ENCODE data around the gene LRP2.
A peak's percentile ranks its signal among the peaks of the same experiment; 100 is the strongest.
"Not testable (repeated sequence)": the region's sequence is repeated elsewhere in the genome, so short reads cannot be mapped to it uniquely, and the experiment has no call there.

Gene LRP2

DNA sequence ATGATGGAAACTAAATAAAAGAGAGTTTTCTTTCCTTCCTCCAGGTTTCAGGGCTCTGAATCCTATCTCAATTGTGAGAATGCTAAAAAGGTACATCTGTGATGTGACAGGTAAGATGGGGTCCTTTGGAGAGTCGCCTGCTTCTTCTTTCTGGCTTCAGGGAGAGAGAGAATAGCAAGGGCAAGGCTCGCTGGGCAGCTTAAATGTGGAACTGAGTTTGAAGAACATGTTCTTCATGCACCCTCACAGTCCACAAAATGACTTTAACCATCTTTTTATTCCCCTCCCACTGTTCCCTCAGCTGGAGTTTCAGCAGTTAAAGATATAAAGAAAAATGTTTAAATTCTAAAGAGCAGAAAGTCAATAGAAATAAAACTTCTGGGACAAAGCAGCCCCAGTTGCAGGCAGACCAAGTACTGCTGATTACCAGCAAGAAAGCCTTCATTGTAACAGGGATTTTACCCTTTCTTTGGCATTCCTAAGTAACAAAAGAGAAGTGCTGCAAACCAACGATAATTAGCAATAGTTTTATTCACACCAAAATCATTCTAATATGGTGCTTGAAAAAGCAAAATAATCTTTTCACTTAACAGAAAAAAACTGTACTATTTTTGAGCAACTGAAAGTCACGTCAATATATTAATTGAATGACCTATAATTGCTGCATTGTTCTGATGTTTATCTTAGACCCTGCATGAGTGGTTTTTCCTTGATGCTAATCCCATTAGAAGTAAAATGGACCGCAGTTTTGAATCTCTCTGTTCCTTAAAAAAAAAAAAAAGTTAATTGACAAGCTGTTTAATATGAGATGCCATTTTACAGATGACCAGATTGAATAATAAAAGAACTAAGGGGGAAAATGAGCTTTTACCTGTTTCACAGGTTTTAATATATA, 61.5 kb downstream of the LRP2 start:
- no peak for DNase-seq

DNA sequence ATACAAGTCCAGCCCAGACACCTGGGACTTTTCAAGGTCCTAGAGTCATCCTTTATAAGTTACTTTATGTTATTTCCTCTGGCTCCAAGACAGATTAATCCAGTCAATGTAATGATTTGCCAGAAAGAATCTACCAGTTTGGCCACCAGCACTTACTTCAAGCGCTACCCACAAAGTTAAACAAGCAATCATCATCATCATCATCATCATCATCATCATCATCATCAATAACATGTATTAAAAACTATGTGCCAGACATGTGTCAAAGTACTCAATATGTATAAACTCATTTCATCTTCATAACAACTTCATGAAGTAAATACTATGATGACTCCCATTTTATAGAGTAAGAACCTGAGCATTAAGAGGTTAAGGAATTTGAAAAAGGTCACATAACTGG, 64.3 kb downstream of the LRP2 start:
- no peak for DNase-seq

DNA sequence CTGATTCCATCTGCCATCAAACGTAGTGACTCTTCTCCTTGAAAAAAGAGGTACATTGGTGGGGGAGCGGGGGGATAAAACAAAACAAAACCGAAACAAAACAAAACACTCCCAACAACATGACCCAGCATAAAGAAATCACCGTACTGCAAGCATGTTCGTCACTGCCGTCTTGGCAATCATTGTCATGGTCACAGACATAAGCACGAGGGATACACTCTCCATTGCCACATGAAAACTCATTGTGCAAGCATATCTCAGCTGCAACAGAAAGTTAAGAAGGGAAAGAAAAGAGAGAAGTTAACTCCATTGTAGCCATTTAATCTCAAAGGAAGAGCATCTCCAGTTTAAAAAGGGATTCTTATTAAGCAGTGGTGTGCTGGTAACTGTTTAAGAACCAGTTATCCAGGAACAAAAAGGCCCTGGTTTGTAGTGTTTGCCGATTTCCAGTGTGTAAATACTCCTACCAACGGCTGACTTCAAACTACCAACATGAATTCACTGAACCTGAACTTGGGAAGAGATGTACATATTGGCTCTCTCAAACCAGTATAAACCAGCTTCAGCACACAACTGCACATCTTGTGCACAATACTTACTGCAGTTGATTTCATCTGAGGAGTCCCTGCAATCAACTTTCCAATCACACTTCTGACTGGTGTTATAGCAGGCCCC, 68.2 kb downstream of the LRP2 start:
- DNase-seq, result peak; percentile 87

DNA sequence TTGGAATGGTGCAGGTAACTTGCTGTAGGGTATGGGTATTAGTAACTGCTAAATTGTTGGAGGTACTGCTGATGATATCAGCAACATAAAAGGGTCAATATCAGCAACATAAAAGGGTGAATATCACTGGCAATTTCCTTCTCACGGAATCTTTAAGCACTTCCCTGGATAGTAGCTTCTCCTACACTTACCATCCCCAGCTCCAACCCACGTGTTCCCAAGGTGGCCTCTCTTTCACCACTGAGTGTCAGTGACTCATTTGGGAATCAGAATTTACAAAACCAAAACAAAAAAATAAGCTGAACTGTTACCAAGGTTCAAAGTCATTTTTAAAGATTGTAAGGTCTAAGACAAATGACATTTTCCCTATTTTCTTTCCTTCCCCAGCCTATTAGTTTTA, 70.8 kb downstream of the LRP2 start:
- DNase-seq, result no peak

DNA sequence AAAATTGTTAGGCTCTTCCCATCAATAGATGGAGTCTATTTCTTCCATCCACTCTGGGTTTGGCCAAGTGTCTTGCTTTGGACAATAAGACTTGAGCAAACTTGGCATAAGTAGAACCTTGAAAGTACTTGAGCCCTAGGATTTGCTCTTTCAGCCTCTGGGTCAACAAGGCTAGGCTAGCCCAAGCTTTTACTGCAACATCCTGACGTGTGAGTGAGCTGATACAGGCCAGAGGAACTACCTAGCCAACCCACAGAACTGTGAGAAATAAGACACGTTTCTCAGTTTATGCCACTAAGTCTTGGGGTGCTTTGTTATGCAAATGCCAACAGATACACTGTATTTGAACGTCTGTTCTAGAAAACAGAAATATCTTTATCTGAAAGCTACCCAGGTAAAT, 71.9 kb downstream of the LRP2 start:
- no peak for DNase-seq

DNA sequence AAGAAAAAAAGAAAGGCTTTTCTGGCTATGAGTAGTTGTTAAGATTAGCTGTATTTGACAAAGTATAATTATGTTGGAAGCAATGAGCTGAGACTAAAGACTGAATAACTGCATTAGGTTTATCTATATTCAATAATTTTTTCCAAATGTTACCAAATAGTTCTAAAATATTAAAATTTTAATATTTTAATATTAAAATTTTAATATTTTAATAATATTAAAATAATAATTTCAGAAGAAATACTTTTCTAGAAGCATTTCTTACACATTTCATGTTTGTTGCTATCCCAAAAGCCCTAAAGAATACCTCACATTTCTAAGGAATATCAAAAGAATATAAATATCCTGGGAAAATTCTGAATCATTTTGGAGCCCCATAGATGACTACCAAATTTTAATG, 74.7 kb downstream of the LRP2 start:
- no peak for DNase-seq

DNA sequence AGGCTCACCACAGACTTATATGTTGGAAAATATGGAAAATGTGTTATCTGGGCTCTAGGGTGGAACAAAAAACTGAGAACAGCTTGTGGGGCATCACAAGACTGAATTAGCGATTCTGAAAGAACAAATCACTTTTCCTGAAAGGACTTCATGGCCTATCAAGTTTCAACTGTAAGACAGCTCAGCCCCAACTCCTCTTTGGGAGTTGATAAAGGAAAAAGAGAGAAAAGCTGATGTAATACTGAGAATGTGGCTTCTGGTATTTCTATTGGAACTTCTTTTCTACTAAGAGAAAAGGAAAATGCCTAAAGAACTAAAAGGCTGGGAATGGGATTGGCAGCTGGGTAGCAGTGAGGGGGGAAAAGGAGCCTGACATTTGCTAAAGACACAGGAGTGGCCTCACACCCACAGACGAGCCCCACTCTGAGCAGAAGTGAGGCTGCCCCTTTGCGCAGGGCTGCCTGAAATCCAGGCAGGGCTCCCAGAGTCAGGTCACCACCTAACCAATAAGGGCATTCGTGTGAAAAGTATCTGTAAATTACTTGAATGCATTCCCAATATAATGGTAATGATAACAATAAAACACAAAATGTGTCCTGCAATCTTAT, 75.6 kb downstream of the LRP2 start:
- no peak for DNase-seq

DNA sequence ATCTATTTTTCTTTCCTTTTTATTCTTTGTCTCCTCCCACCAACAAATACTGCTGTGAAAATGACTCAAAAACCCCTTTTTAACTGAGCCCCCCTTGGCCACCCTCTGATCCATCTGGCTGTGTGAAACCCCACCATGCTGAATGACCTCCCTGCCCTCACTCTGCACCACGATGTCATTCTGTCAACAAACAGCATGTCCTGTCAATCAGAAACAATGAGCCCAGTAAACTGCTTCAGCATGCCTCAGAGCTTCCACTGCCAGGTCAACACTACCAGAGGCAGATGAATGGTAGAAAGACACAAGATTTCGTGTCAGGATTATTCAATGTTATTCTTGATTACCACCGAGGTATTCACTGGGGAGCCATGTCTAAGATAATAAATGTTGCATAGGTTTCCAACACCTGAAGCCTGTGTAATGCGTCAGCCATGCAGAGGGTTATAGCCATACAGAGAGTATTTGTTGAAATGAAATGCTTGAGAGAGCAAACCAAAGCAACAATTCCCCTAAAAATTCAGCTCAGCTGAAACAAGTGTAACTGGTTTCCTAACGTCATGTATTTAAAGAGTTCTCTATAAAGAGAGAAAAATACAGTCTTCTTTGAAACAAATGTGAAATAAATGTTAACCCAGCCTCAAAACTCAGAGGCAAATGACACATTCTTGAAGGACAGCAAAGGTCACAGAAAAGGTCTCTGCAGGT, 76.7 kb downstream of the LRP2 start:
- no peak for DNase-seq

DNA sequence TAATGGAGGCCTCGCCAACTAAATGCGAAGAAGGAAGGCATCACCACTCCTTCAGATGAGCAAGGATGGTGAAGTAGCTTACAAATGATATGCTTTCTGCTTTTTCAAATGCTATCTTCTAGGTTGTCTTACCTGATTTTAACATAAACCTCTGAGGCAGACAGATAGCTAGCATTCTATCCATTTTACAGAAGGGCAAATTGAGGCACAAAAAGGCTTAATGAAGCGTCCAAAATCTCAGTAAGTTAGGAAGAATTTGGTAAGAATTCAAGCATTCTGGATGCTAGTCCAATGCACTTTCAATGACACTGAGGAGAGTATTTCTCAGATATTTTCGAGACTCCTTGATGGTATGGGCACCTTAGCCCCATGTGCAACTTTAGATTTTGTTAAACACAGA, 81.8 kb downstream of the LRP2 start:
- DNase-seq, result no peak

DNA sequence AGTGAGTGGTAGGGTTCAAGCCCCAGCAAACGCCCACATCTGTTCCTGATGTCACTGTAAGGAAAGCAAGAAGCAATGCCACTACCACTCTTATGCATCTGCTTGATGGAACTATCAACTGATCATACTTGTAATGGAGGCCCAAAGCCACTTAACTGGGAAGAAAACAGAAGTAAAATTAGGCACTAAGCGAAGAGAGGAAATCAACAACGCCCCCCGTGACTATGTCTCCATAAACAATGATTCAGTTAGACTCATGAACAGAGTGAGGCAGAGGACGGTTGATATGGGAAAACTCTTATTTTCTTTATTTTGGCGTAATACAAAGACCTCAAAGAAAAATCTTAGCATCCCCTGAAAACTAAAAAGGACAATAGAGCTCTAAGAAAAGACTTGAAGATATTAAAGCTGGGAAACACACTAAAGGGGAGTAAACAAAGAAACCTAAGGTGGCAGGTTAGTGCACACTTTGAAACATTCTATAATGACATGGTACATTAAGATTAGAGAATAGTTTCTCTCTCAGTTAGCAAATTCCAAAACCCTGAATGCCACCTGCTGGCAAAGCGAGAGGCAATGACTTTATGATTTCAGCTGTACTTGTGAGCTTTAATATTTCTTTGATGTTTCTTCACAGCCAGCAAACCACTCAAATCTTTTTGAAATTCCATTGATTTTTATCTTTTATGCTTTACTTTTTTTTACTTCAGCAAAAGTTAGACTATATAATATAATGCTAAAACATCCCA, 86.5 kb downstream of the LRP2 start:
- no peak for DNase-seq

DNA sequence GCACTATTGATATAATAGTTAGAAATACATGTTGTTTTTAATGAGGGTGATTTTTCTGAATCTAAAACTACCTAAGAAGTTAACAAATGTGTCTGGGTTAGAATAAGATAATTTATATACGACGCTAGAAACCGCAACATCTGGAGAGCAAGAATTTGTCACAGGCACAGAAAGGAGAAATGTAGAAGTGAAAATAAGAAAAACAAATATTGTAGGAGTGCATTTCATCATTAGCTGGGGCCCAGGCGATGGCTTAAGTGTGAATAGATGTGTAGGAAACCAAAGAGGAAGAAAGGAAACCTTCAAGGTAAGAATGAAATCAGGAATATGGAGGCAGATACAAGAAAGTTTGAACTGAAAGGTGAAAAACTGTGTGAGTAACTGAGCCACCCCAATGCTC, 90.3 kb downstream of the LRP2 start:
- DNase-seq, result no peak

DNA sequence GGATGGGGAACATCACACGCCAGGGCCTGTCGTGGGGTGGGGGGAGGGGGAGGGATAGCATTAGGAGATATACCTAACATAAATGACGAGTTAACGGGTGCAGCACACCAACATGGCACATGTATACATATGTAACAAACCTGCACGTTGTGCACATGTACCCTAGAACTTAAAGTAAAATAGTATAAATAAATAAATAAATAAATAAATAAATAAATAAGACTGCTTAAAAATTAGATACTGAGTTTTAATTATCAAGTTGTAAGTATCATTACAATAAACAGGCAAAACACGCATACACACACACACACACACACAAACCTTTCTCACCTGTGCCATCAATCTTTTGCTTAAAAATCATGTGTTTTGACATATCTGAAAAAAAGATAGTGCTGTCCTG, 91.8 kb downstream of the LRP2 start:
- not testable (repeated sequence) for DNase-seq

DNA sequence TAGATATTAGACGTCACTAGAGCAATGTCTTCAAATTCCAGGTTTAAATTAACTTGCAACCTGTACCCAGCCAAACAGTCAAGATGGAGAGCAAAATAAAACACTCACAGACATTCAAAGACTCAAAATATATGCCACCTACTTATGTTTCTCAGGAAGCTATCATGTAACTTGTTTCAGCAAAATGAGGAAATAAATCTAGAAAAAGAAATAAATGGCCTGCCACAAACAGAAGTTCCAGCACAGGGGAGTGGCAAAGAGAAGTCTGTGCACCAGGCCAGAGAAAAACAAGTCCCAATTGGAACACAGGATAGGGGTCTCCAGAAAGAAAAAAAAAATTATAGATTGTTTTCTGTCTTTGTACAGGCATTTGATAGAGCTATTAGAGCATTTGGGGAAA, 96.7 kb downstream of the LRP2 start:
- no peak for DNase-seq

DNA sequence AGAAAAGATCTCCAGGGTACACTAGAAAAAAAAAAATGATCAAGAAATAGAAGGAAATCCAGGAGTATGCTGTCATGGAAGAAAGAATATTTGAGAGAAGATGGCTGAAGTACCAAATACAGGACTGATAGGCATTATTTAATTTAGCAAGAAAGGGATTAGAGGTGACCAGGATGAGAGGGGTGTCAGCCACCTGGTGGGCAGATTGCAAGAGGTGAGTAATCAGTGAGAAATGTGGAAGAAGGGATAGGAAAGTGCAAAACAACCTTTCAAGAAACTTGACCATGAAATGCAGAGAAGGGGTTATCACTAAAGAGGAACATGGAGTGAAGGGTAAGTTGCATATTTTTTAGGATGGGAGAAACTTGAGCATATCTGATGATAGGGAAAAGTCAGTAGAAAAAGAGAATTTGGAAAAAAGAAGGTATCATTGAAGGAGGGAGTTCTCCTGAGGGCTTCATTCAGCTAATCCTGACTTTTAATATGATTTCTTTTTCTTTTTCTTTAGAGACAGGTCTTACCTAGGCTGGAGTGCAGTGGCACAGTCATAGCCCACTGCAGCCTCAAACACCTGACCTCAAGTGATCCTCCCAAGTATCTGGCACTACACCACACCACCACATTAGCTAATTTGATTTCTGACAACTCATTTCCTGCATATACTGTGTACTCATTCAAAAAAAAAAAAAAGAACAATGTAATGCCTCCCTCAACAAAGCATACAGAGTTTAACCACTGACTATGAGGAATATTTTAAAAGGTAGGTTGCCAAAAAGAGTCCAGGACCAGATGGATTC, 101.3 kb downstream of the LRP2 start:
- DNase-seq, result no peak

DNA sequence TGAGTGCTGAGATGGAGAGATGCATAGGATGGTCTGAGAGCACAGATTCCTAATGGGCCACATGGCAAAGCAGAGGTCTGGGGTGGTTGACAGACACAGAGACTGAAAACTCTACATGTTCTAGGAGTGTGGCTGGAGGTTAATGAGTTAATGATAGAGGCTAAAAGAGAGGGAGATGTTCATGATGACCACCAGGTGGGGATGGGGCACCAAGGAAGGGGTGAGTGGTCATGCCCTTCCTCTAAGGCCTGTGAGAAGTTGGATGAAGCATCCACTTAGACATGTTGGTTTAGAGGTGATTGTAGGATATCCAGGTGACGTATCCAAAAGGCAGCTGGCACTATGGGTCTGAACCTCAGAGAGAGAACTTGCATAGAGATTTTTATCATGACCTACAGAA, 102.1 kb downstream of the LRP2 start:
- no peak for DNase-seq

DNA sequence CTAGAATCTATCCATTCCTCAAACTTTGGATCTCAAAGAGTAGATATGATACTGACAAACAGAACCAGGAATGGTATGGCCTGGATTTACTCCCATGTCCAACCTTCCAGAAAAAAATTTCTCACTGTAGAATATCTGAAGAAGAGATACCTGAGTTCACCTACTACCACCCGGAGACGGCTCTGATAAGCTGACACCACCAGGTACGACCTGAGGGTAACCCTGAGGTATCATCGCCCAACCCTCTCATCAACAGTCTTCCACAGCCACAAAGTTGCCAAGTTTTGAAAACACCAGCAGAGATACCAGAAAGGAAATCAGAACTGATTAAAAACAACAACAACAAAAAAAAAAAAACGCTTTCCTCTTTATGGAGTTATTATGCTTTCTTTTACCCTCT, 102.9 kb downstream of the LRP2 start:
- DNase-seq, result no peak

DNA sequence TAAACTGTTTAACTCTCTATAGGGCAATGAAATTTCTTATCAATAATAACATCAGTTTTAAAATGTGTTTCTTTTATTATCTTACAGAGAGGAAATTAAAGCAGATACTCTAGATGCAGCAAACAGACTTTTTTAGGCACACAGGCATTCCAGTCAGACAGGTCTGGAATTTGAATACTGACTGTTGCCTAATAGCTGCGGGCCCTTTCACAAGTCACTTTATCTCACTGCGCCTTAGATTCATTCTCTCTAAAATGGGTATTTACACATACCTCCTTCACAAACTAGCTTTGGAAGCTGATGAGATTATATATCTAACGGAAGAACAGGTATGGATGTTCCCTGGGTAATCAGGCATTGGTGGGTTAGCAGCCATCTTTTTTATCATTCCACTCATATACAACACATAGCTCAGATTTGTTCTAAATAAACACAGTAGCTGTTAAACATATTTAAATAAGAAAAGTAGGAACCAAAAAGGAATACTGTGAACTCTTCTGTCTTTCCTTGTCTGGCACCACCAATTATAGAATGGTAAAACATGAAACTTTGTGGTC, 104.2 kb downstream of the LRP2 start:
- DNase-seq, result no peak

DNA sequence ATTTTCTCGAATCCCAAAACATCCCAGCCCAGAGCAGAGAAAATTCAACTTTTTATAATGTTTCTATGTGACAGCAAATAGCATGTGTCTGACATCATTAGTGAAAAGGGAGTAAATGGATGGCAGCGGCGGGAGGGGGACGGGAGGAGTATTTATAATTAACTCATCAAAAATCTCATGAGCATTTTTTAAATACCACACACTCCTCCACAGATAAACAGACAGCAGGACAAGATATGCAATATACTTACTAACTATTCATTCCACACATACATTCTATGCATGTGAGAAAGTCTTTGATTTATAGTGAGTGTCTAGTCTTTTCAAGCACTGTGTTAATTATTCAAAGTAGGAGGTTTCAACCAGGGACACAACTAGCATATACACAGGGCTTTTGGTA, 107.6 kb downstream of the LRP2 start:
- no peak for DNase-seq

DNA sequence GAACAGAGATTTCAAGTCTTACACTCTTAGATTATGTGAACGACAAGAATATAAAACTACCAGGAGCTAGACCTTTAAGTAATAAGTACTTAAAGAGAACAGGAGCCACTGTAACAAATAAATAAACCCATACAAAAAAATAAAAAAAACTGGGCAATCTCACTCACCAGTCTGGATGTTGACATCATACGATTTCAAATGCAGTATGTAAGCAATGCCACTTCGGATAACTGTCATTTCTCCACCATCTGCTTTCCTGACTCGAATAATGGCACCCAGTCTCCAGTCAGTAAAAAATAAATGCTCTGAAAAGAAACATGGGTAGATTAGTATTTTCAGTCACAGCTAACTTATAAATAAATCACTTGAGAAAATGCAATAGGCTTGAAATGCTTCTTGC, 115.1 kb downstream of the LRP2 start:
- no peak for DNase-seq

DNA sequence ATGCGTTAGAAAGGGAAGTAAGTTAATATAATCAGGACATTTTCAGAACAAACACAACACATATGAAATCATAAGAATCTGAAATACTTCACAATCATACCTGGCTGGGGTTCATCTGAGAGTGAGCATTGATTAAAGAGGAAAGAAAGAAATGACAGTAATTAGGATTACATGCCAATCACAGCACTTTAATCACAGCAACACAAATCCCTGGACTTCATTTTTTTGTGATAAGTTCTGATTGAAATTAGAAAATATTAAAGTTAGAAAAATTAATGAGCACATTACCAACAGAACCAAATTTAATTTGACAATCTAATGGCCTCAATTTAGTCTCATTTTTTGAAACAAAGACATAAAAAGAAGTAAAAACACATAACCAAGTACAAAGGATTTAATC, 121.9 kb downstream of the LRP2 start:
- DNase-seq, result no peak

DNA sequence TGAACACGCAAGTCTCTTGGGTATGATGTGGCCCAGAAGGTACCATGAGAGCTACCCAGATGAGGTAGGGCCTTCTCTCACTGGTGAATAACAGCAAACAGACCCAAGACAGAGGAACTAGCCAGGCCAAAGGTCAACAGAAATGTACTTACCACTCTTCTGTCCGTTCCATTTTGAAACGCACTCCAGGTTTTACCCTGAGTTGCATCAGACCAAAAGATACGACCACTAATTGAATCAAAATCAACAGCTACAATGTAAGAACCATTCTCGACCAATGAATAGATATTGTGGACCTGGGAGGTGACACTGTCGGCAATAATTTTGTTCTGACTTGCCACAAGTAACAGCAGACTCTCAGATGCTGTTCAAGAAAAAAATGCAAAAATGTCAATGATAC, 124.4 kb downstream of the LRP2 start:
- DNase-seq, result no peak

DNA sequence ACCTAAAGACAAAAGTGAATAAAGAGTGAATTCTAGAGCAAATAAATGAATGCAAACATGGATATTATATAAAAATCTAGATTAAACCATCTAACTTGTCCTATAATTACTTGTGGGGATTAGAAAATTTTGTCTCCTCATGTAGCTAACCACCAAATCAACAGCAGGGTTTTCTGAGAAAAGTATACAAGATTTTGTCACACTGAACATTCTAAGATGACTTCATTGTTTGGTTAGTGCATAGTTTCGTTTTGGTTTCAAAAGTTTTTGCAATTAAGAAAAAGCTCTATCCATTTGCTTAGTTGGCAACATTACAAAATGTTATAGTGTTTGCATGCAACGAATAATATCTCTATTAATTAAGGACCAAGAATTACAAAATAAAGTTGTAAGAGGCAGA, 125.0 kb downstream of the LRP2 start:
- DNase-seq, result no peak
